ENCODE data around the gene KCMF1. TPM values are rescaled to one million over a fixed set of nuclear protein-coding genes. Genes with fewer than 3 reads are reported as not detected.

KCMF1 gene
- polyA plus RNA-seq, 1 of the 3 experiments (the other 2 are of a cell fraction): 37.0 TPM

DNA sequence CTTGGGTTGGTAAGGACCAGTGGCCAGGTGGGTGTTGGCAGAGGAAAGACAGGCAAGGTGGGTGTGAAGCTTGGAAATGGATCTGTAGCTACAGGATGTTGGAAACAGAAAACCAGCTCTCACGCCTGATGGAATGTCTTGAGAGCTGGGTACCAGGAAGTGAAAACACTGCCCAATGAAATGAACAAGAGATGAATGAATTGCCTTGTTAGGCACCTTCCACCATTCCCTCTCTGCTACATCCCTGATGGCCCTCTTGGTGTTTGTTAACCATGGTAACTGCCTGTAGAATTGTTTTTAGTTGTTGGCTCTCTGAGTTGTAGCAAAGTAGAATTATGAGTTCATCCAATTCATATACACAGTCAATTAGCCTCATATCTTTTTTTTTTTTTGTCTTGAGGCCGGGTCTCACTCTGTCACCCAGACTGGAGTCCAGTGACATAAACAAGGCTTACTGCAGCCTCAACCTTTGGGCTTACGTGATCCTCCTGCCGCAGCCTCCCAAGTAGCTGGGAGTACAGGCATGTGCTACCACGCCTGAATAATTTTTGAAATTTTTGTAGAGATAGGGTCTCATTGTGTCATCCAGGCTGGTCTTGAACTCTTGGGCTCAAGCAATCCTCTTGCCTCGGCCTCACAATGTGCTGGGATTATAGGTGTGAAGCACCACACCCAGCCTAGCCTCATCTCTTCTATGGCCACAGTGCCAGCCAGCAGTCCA is 9.5 kb downstream of the KCMF1 start:
- Histone ChIP-seq H2AFZ (ENCODE audit: low read depth) (no peak overlapping the region), H3K4me2 (no peak overlapping the region), H3K9ac (no peak overlapping the region), H3F3A (replicated peaks; ENCODE audit: insufficient read depth) (peaks cover 14% of the 10 kb centered on the region), H3K79me2 (ENCODE audit: insufficient read depth) (peaks cover 100% of the 10 kb centered on the region), H3K9me2 (no peaks in the 10 kb centered on the region), H3K4me1 (ENCODE audit: control insufficient read depth in 1 of 2, insufficient read depth in 2 of 2, low read depth in 1 of 2, low read length in 1 of 2) (peaks cover 0 to 9% of the 10 kb centered on the region in 2 experiments; a peak in 1 of 4 replicates), H3K27me3 (ENCODE audit: insufficient read depth) (no peaks in the 10 kb centered on the region), H3K36me3 (replicated peaks in 1 of 2; ENCODE audit: control insufficient read depth in 1 of 2, insufficient read depth in 2 of 2, low read length in 1 of 2) (peaks cover 0 to 16% of the 10 kb centered on the region in 2 experiments), H3K4me3 (ENCODE audit: low read depth in 2 of 2, low read length in 1 of 2) (no peak overlapping the region), H4K20me1 (ENCODE audit: insufficient read depth) (peaks cover 100% of the 10 kb centered on the region), H3K27ac (ENCODE audit: low read depth in 2 of 2, low read length in 1 of 2) (peak overlapping the region in 1 of 2 experiments; percentile 21; a peak in 2 of 4 replicates), H3K9me3 (no peaks in the 10 kb centered on the region)
- DNase-seq: no peak
- ChIA-PET CTCF (no interaction called here), POLR2A (no interaction called here)
- 96% methylated on average over 6 of the region's 6 CpGs for WGBS (ENCODE audit: low lambda C conversion rate)
- TF ChIP-seq, protein P1, sequence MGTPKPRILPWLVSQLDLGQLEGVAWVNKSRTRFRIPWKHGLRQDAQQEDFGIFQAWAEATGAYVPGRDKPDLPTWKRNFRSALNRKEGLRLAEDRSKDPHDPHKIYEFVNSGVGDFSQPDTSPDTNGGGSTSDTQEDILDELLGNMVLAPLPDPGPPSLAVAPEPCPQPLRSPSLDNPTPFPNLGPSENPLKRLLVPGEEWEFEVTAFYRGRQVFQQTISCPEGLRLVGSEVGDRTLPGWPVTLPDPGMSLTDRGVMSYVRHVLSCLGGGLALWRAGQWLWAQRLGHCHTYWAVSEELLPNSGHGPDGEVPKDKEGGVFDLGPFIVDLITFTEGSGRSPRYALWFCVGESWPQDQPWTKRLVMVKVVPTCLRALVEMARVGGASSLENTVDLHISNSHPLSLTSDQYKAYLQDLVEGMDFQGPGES (IDR thresholded peaks at IDR 0.05; ENCODE audit: low read depth, low read length): no peak
- no peak for TF ChIP-seq EP300 (IDR thresholded peaks at IDR 0.05; ENCODE audit: borderline replicate concordance in 1 of 2, low read depth in 1 of 2, low read length in 1 of 2)
- TF ChIP-seq, protein P2, sequence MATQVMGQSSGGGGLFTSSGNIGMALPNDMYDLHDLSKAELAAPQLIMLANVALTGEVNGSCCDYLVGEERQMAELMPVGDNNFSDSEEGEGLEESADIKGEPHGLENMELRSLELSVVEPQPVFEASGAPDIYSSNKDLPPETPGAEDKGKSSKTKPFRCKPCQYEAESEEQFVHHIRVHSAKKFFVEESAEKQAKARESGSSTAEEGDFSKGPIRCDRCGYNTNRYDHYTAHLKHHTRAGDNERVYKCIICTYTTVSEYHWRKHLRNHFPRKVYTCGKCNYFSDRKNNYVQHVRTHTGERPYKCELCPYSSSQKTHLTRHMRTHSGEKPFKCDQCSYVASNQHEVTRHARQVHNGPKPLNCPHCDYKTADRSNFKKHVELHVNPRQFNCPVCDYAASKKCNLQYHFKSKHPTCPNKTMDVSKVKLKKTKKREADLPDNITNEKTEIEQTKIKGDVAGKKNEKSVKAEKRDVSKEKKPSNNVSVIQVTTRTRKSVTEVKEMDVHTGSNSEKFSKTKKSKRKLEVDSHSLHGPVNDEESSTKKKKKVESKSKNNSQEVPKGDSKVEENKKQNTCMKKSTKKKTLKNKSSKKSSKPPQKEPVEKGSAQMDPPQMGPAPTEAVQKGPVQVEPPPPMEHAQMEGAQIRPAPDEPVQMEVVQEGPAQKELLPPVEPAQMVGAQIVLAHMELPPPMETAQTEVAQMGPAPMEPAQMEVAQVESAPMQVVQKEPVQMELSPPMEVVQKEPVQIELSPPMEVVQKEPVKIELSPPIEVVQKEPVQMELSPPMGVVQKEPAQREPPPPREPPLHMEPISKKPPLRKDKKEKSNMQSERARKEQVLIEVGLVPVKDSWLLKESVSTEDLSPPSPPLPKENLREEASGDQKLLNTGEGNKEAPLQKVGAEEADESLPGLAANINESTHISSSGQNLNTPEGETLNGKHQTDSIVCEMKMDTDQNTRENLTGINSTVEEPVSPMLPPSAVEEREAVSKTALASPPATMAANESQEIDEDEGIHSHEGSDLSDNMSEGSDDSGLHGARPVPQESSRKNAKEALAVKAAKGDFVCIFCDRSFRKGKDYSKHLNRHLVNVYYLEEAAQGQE (IDR thresholded peaks at IDR 0.05; ENCODE audit: low read depth, low read length): no peak
- no peak for TF ChIP-seq POLR2AphosphoS5 (IDR thresholded peaks at IDR 0.05; ENCODE audit: low read depth, low read length)
- no peak for TF ChIP-seq ELF1 (IDR thresholded peaks at IDR 0.05)
- TF ChIP-seq NFIC (IDR thresholded peaks at IDR 0.05; ENCODE audit: borderline replicate concordance): no peak
- TF ChIP-seq EZH2phosphoT487 (IDR thresholded peaks at IDR 0.05; ENCODE audit: borderline replicate concordance, low read depth): no peak
- no peak for TF ChIP-seq MEF2A (IDR thresholded peaks at IDR 0.05; ENCODE audit: borderline replicate concordance, low read depth)
- TF ChIP-seq FOXM1 (IDR thresholded peaks at IDR 0.05; ENCODE audit: low read depth): no peak
- TF ChIP-seq, protein P3, sequence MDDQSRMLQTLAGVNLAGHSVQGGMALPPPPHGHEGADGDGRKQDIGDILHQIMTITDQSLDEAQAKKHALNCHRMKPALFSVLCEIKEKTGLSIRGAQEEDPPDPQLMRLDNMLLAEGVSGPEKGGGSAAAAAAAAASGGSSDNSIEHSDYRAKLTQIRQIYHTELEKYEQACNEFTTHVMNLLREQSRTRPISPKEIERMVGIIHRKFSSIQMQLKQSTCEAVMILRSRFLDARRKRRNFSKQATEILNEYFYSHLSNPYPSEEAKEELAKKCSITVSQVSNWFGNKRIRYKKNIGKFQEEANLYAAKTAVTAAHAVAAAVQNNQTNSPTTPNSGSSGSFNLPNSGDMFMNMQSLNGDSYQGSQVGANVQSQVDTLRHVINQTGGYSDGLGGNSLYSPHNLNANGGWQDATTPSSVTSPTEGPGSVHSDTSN (IDR thresholded peaks at IDR 0.05): no peak
- no peak for TF ChIP-seq RAD21 (IDR thresholded peaks at IDR 0.05; ENCODE audit: low read length)
